WTC11 (cell line): ENCODE results near the gene NFAM1. TPM values are rescaled to one million over a fixed set of nuclear protein-coding genes. Genes with fewer than 3 reads are reported as not detected.

Experiments
- ATAC-seq: fragments of 200-7000 bp; cut with Tn5 transposase; 2 replicates; pipeline ENCODE4 v1.10.0; 2021; ENCODE audit warnings: mild to moderate bottlenecking, moderate library complexity
- CTCF ChIA-PET: fragments of 300-600 bp; sonication (Branson Sonifier 250); formaldehyde crosslinking; loops from one replicate; lab custom pipeline; 2021; ENCODE audit warnings: antibody characterized with exemption; lab: Charles Lee
- POLR2A ChIA-PET: fragments of 350-600 bp; sonication (Branson Sonifier 250); formaldehyde crosslinking; loops from one replicate; lab custom pipeline; 2021; ENCODE audit warnings: antibody characterized with exemption; lab: Charles Lee
- DNase-seq: peaks from one replicate; pipeline ENCODE4 v3.0.0; 2021; ENCODE audit warnings: low spot score
- H3K27ac Mint-ChIP-seq: 2 replicates; pipeline ENCODE4 v1.8.0; 2021; ENCODE audit warnings: mixed read lengths
- H3K27me3 Mint-ChIP-seq: 2 replicates; pipeline ENCODE4 v1.8.0; 2021; ENCODE audit warnings: low read depth, mild to moderate bottlenecking, moderate library complexity, mixed read lengths
- H3K36me3 Mint-ChIP-seq: 2 replicates; pipeline ENCODE4 v1.8.0; 2021; ENCODE audit warnings: mixed read lengths
- H3K4me1 Mint-ChIP-seq: 2 replicates; pipeline ENCODE4 v1.8.0; 2022; ENCODE audit warnings: mixed read lengths
- H3K4me3 Mint-ChIP-seq: 2 replicates; pipeline ENCODE4 v1.8.0; 2021; ENCODE audit warnings: mild to moderate bottlenecking, moderate library complexity, mixed read lengths
- H3K9me3 Mint-ChIP-seq: 2 replicates; pipeline ENCODE4 v1.8.0; 2021; ENCODE audit warnings: mixed read lengths
- CREM ChIP-seq: sonication (generic); formaldehyde crosslinking; IDR thresholded peaks from 2 replicates; pipeline ENCODE4 v1.8.1; 2022; ENCODE audit warnings: mild to moderate bottlenecking, missing genetic modification reagents, moderate library complexity
- HMGA2 ChIP-seq: fragments of 250-450 bp; sonication (Bioruptor Pico); IDR thresholded peaks from 2 replicates; pipeline ENCODE4 v1.4.0; 2021; ENCODE audit warnings: mild to moderate bottlenecking, moderate library complexity
- IRF1 ChIP-seq: sonication (generic); formaldehyde crosslinking; IDR thresholded peaks from 2 replicates; pipeline ENCODE4 v1.8.0; 2023; ENCODE audit warnings: missing genetic modification reagents
- KAT7 ChIP-seq: sonication (generic); formaldehyde crosslinking; IDR thresholded peaks from 2 replicates; pipeline ENCODE4 v1.8.1; 2023; ENCODE audit warnings: missing genetic modification reagents, mild to moderate bottlenecking, borderline replicate concordance
- MLX ChIP-seq: sonication (generic); formaldehyde crosslinking; IDR thresholded peaks from 2 replicates; pipeline ENCODE4 v1.8.1; 2023; ENCODE audit warnings: mild to moderate bottlenecking, missing genetic modification reagents, moderate library complexity
- NR3C1 ChIP-seq: sonication (generic); formaldehyde crosslinking; conservative IDR thresholded peaks from 2 replicates; pipeline ENCODE4 v1.8.1; 2023; ENCODE audit warnings: low read depth, mild to moderate bottlenecking, missing genetic modification reagents
- SMAD3 ChIP-seq: sonication (generic); formaldehyde crosslinking; IDR thresholded peaks from 2 replicates; pipeline ENCODE4 v1.8.0; 2022; ENCODE audit warnings: missing genetic modification reagents, mild to moderate bottlenecking, borderline replicate concordance
- SMAD4 ChIP-seq: sonication (generic); formaldehyde crosslinking; IDR thresholded peaks from 2 replicates; pipeline ENCODE4 v1.8.0; 2022; ENCODE audit warnings: mild to moderate bottlenecking, missing genetic modification reagents
- SOX15 ChIP-seq: fragments of 250-450 bp; sonication (Bioruptor Pico); IDR thresholded peaks from 2 replicates; pipeline ENCODE4 v1.9.0; 2021; ENCODE audit warnings: mild to moderate bottlenecking
- SP1 ChIP-seq: sonication (generic); formaldehyde crosslinking; conservative IDR thresholded peaks from 2 replicates; pipeline ENCODE4 v1.8.1; 2022; ENCODE audit warnings: missing genetic modification reagents
- TCF7 ChIP-seq: sonication (generic); formaldehyde crosslinking; IDR thresholded peaks from 2 replicates; pipeline ENCODE4 v1.8.0; 2022; ENCODE audit warnings: mild to moderate bottlenecking, low read depth, missing genetic modification reagents, moderate library complexity
- ZBTB21 ChIP-seq: sonication (generic); formaldehyde crosslinking; IDR thresholded peaks from 2 replicates; pipeline ENCODE4 v1.8.1; 2023; ENCODE audit warnings: mild to moderate bottlenecking, missing genetic modification reagents, borderline replicate concordance
- ZNF281 ChIP-seq: sonication (generic); formaldehyde crosslinking; IDR thresholded peaks from 2 replicates; pipeline ENCODE4 v1.8.0; 2023; ENCODE audit warnings: mild to moderate bottlenecking, missing genetic modification reagents
- ZNF317 ChIP-seq: sonication (generic); formaldehyde crosslinking; IDR thresholded peaks from 2 replicates; pipeline ENCODE4 v1.8.1; 2023; ENCODE audit warnings: low read depth, mild to moderate bottlenecking, moderate library complexity, missing genetic modification reagents, borderline replicate concordance
- total RNA-seq: library from RNA; stranded (reverse); gene quantifications from 3 replicates; pipeline ENCODE4 v1.2.3, GENCODE V29; 2021
- TF ChIP-seq, protein P1 (sequence below): sonication (generic); formaldehyde crosslinking; IDR thresholded peaks from 2 replicates; pipeline ENCODE4 v1.8.1; 2022; ENCODE audit warnings: low read depth, mild to moderate bottlenecking, moderate library complexity, missing genetic modification reagents, borderline replicate concordance
- TF ChIP-seq, protein P2 (sequence below): sonication (generic); formaldehyde crosslinking; IDR thresholded peaks from 2 replicates; pipeline ENCODE4 v1.8.1; 2023; ENCODE audit warnings: mild to moderate bottlenecking, missing genetic modification reagents, moderate library complexity
- TF ChIP-seq, protein P3 (sequence below): sonication (generic); formaldehyde crosslinking; IDR thresholded peaks from 2 replicates; pipeline ENCODE4 v1.8.0; 2022; ENCODE audit warnings: mild to moderate bottlenecking, missing genetic modification reagents
- TF ChIP-seq, protein P4 (sequence below): sonication (generic); formaldehyde crosslinking; conservative IDR thresholded peaks from 2 replicates; pipeline ENCODE4 v1.8.1; 2023; ENCODE audit warnings: mild to moderate bottlenecking, low read depth, missing genetic modification reagents, moderate library complexity

NFAM1 gene
- total RNA-seq, 1 experiment from 2014 or later, result 1.6 TPM

DNA sequence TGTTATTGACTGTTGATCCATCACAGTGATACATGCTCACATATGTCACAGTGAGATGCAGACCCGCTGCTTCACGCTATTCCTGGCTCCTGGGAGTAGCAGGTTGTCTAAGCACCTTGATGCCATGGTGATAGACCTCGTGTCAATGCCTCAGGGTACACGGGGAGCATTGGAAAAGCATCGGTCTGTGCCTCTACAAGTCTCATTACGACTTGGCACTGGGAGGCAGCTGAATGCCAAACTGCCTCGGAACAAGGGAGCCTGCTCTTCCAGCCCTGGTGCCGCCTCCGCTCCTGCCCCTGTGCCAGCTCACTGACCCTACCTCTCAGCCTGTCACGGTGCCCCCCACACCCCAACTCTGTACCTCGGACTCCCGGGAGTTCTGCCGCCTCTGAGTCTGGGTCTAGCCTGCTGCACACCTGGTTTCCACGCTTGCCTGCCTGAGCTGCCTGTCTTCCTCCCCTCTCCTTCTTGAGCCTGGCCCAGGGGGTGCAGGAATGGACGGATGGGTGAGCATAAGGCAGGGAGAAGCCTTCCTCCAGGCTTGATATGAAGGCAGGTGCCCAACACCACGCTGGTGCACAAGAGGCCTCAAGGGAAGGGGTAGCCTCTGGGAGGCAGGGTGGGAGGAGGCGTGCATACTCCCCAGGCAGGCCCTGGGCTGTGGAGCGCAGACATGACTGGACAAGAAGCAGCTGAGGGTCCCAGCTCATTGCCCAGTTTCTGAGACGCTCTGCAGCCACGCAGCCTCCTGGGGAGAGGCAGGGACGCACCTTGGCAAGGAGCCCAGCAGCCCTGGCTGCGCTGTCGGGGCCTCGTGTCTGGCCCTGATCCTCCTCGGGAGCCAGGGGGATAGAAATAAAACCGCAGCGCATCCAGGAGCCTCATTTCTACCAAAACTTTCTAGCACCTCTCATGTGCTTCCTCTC lies 1.8 kb upstream of the NFAM1 start:
- ChIA-PET POLR2A (interaction anchor here (0.6 kb wide), 1 partner anchor 201 kb away, joined by 4 read pairs; no protein-coding TSS in a partner anchor), CTCF (interaction anchor here (0.5 to 2.2 kb wide), 6 partner anchors 17 to 487 kb away, joined by 3 to 9 read pairs (median 3); partner anchors contain the start of gene CENPM)
- ATAC-seq (no peak), DNase-seq (no peak)
- Mint-ChIP-seq H3K4me3 (no peak overlapping the region), H3K27me3 (peaks cover 15% of the 10 kb centered on the region), H3K4me1 (peaks cover 25% of the 10 kb centered on the region), H3K9me3 (no peaks in the 10 kb centered on the region), H3K36me3 (no peaks in the 10 kb centered on the region), H3K27ac (no peak overlapping the region)
- TF ChIP-seq MLX (CRISPR knock-in tag) (no peak), KAT7 (CRISPR knock-in tag) (no peak), ZNF281 (CRISPR knock-in tag) (no peak), CREM (CRISPR knock-in tag) (no peak), SOX15 (CRISPR knock-in tag) (no peak), NR3C1 (CRISPR knock-in tag) (no peak), TCF7 (CRISPR knock-in tag) (no peak), IRF1 (CRISPR knock-in tag) (no peak), HMGA2 (CRISPR knock-in tag) (no peak), ZBTB21 (no peak), SMAD3 (CRISPR knock-in tag) (no peak)
- TF ChIP-seq, protein P1, sequence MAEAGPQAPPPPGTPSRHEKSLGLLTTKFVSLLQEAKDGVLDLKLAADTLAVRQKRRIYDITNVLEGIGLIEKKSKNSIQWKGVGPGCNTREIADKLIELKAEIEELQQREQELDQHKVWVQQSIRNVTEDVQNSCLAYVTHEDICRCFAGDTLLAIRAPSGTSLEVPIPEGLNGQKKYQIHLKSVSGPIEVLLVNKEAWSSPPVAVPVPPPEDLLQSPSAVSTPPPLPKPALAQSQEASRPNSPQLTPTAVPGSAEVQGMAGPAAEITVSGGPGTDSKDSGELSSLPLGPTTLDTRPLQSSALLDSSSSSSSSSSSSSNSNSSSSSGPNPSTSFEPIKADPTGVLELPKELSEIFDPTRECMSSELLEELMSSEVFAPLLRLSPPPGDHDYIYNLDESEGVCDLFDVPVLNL (CRISPR knock-in tag), result no peak
- TF ChIP-seq, protein P2, sequence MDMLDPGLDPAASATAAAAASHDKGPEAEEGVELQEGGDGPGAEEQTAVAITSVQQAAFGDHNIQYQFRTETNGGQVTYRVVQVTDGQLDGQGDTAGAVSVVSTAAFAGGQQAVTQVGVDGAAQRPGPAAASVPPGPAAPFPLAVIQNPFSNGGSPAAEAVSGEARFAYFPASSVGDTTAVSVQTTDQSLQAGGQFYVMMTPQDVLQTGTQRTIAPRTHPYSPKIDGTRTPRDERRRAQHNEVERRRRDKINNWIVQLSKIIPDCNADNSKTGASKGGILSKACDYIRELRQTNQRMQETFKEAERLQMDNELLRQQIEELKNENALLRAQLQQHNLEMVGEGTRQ (CRISPR knock-in tag), result no peak
- TF ChIP-seq, protein P3, sequence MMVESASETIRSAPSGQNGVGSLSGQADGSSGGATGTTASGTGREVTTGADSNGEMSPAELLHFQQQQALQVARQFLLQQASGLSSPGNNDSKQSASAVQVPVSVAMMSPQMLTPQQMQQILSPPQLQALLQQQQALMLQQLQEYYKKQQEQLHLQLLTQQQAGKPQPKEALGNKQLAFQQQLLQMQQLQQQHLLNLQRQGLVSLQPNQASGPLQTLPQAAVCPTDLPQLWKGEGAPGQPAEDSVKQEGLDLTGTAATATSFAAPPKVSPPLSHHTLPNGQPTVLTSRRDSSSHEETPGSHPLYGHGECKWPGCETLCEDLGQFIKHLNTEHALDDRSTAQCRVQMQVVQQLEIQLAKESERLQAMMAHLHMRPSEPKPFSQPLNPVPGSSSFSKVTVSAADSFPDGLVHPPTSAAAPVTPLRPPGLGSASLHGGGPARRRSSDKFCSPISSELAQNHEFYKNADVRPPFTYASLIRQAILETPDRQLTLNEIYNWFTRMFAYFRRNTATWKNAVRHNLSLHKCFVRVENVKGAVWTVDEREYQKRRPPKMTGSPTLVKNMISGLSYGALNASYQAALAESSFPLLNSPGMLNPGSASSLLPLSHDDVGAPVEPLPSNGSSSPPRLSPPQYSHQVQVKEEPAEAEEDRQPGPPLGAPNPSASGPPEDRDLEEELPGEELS (CRISPR knock-in tag), result no peak

DNA sequence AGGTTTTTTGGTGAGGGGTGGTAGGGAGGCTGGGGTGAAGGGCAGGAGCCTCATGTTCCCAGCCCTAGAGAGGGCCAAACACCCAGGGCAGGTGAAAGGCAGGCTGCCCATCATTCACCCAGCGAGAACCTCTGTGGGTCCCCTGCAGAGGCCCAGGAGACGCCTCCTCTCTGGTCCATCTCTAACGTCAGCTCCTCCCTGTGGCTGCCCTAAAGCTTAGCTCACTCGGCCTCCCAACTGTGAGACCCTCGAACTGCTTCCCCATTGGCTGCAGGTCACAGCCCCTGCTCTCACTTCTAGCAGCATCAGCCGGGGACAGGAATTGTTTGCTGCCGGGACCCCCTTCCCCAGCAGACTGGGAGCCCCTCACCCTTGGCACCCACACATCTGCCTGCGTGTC lies 615 bp upstream of the NFAM1 start:
- ChIA-PET CTCF (interaction anchor here (1.0 to 2.7 kb wide), 9 partner anchors 11 to 486 kb away, joined by 3 to 18 read pairs (median 3); partner anchors contain the start of gene CENPM), POLR2A (no interaction called here)
- Mint-ChIP-seq H3K27me3 (peaks cover 14% of the 10 kb centered on the region), H3K4me1 (peaks cover 20% of the 10 kb centered on the region), H3K4me3 (no peak overlapping the region), H3K36me3 (no peaks in the 10 kb centered on the region), H3K27ac (no peak overlapping the region), H3K9me3 (no peaks in the 10 kb centered on the region)
- no peak for TF ChIP-seq ZNF317 (CRISPR knock-in tag)
- TF ChIP-seq SMAD4 (CRISPR knock-in tag), result no peak
- TF ChIP-seq, protein P4, sequence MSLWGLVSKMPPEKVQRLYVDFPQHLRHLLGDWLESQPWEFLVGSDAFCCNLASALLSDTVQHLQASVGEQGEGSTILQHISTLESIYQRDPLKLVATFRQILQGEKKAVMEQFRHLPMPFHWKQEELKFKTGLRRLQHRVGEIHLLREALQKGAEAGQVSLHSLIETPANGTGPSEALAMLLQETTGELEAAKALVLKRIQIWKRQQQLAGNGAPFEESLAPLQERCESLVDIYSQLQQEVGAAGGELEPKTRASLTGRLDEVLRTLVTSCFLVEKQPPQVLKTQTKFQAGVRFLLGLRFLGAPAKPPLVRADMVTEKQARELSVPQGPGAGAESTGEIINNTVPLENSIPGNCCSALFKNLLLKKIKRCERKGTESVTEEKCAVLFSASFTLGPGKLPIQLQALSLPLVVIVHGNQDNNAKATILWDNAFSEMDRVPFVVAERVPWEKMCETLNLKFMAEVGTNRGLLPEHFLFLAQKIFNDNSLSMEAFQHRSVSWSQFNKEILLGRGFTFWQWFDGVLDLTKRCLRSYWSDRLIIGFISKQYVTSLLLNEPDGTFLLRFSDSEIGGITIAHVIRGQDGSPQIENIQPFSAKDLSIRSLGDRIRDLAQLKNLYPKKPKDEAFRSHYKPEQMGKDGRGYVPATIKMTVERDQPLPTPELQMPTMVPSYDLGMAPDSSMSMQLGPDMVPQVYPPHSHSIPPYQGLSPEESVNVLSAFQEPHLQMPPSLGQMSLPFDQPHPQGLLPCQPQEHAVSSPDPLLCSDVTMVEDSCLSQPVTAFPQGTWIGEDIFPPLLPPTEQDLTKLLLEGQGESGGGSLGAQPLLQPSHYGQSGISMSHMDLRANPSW (CRISPR knock-in tag), result no peak
- no peak for TF ChIP-seq NR3C1 (CRISPR knock-in tag)
- no peak for TF ChIP-seq SP1 (CRISPR knock-in tag)
- no peak for TF ChIP-seq ZNF281 (CRISPR knock-in tag)
- DNase-seq (no peak), ATAC-seq (peak; percentile 14; the same call in 1 of the 2 replicates)
